Common myeloid progenitor, CD34-positive (primary cell): ENCODE results near the gene CLEC18C.
"Not testable (repeated sequence)": the region's sequence is repeated elsewhere in the genome, so short reads cannot be mapped to it uniquely, and the experiment has no call there.

Experiments
- CTCF ChIA-PET: fragments of 350-600 bp; sonication (Branson Sonifier 250); formaldehyde crosslinking; loops from one replicate; lab custom pipeline; 2021; ENCODE audit warnings: antibody characterized with exemption; lab: Charles Lee
- POLR2A ChIA-PET: fragments of 350-600 bp; sonication (Branson Sonifier 250); formaldehyde crosslinking; loops from one replicate; lab custom pipeline; 2021; ENCODE audit warnings: antibody characterized with exemption; lab: Charles Lee
- DNase-seq, 3 donors: peaks; one replicate each; pipeline versions ENCODE4 v3.0.0 to v3.0.0-alpha.2; 2013
- H3K27ac ChIP-seq, 2 experiments: 1 replicate in 1 of 2; 2 replicates in 1 of 2; pipeline ENCODE4 v1.7.0; 2013; ENCODE audit warnings: inconsistent platforms in 2 of 2, low read length in 2 of 2, mild to moderate bottlenecking in 2 of 2, low read depth in 1 of 2, moderate library complexity in 1 of 2; ENCODE audit not compliant: severe bottlenecking in 2 of 2, insufficient read depth in 1 of 2, poor library complexity in 1 of 2
- H3K27me3 ChIP-seq, 5 experiments: replicated peaks in 2 of 5; 1 replicate in 3 of 5; 2 replicates in 2 of 5; pipeline versions ENCODE4 v1.6.1 to v1.7.0; 2013; ENCODE audit warnings: low read length in 4 of 5, mild to moderate bottlenecking in 2 of 5, moderate library complexity in 2 of 5, inconsistent platforms in 1 of 5; ENCODE audit not compliant: insufficient read depth in 5 of 5, control insufficient read depth in 4 of 5
- H3K36me3 ChIP-seq, 4 experiments: 1 replicate in 2 of 4; 2 replicates in 2 of 4; pipeline versions ENCODE4 v1.6.1 to v1.7.0; 2013; ENCODE audit warnings: low read length in 3 of 4, control low read depth in 1 of 4, mild to moderate bottlenecking in 1 of 4; ENCODE audit not compliant: control insufficient read depth in 4 of 4, insufficient read depth in 4 of 4
- H3K4me1 ChIP-seq, 4 experiments: 1 replicate in 3 of 4; 2 replicates in 1 of 4; pipeline versions ENCODE4 v1.6.1 to v1.7.1; 2013; ENCODE audit warnings: low read length in 3 of 4, mild to moderate bottlenecking in 3 of 4, control low read depth in 1 of 4, inconsistent platforms in 1 of 4, moderate library complexity in 1 of 4; ENCODE audit not compliant: control insufficient read depth in 4 of 4, insufficient read depth in 4 of 4; ENCODE audit errors: control extremely low read depth in 1 of 4
- H3K4me3 ChIP-seq, 7 experiments: 1 replicate in 4 of 7; 2 replicates in 3 of 7; pipeline versions ENCODE4 v1.5.1 to v1.7.0; 2013; ENCODE audit warnings: mild to moderate bottlenecking in 7 of 7, low read length in 6 of 7, moderate library complexity in 6 of 7, inconsistent platforms in 2 of 7, low read depth in 2 of 7, control low read depth in 1 of 7; ENCODE audit not compliant: insufficient read depth in 4 of 7, control insufficient read depth in 1 of 7; ENCODE audit errors: extremely low read depth in 1 of 7
- H3K9me3 ChIP-seq, 5 experiments: 1 replicate in 4 of 5; 2 replicates in 1 of 5; pipeline versions ENCODE4 v1.6.1 to v1.7.1; 2013; ENCODE audit warnings: low read length in 4 of 5, mild to moderate bottlenecking in 2 of 5, inconsistent platforms in 1 of 5, low read depth in 1 of 5, moderate library complexity in 1 of 5; ENCODE audit not compliant: control insufficient read depth in 4 of 5, insufficient read depth in 2 of 5; ENCODE audit errors: control extremely low read depth in 1 of 5
- WGBS: methylation state at CpG from one replicate; pipeline ENCODE4 v1.1.5; 2013; ENCODE audit not compliant: insufficient coverage; 5-methylcytosine and 5-hydroxymethylcytosine counted together

CLEC18C gene

DNA sequence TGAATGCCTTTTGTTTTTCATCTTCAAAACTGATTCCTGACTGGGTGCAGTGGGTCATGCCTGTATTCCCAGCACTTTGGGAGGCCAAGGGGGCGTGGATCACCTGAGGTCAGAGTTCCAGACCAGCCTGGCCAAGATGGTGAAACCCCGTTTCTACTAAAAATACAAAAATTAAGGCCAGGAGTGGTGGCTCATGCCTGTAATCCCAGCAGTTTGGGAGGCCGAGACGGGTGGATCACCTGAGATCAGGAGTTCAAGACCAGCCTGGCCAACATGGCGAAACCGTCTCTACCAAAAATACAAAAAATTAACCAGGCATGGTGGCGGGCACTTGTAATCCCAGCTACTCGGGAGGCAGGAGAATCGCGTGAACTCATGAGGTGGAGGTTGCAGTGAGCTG, 30.8 kb upstream of the CLEC18C start:
- 96% methylated on average over 5 of the region's 10 CpGs for WGBS

DNA sequence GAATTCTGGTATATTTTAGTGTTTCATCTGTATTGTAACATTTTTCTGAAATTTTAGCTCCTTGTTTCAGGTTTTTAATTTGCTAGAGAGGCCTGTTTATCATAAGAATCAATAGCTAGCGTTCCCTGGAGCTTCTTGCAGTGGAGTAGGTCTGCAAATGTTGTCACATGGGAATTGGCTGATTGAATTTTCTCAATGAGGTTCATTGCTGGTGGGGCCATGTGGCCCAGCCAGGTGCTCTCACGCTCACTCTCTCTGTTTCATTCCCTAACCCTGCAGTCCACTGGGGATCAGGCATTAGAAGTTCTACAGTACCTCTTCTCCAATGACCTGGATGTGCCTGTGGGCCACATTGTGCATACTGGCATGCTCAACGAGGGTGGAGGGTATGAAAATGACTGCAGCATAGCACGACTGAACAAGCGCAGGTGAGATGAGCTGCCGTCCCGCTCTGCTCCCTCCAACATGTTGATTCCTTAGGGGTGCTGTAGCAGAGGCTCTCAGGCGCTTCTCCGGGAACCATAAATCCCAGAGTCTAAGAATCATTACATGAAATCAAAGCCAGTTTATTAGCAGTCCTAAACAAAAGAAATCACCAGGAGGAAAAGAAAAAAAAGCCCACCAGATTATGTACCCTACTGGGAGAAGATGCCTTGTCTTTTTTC, 30.2 kb upstream of the CLEC18C start:
- H3K9me3 ChIP-seq, POLR2A ChIA-PET, H3K27ac ChIP-seq, H3K27me3 ChIP-seq, H3K4me1 ChIP-seq, CTCF ChIA-PET, DNase-seq, H3K4me3 ChIP-seq: not testable (repeated sequence)
- peaks cover 0 to 66% (median 14%) of the 10 kb centered on the region in 4 experiments for H3K36me3 ChIP-seq
- 100% methylated on average over 2 of the region's 9 CpGs for WGBS

More for the DNA sequence above, 30.8 kb upstream of the CLEC18C start:
- DNase-seq, H3K27me3 ChIP-seq, H3K27ac ChIP-seq, CTCF ChIA-PET, H3K9me3 ChIP-seq, POLR2A ChIA-PET, H3K4me1 ChIP-seq, H3K4me3 ChIP-seq: not testable (repeated sequence)
- peaks cover 0 to 63% (median 12%) of the 10 kb centered on the region in 4 experiments for H3K36me3 ChIP-seq

DNA sequence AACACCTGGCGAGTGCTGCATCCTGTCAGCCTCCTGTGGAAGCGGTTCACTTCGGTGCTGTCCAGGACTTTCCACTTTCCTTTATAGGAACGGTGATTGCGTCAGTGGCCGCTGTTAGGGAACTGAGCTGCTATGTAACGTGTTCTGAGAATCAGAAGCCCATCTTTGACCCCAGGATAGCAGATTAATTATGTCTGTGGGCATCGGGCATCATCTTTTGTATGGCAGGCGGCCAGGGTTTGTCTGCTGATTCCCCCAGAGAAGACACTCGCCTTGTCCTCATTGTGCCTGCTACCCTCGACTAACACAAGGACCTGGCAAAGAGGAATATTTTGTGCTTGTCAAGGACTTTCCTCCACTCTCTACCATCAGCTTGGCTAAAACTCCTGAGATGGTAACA, 25.7 kb upstream of the CLEC18C start:
- DNase-seq, H3K27ac ChIP-seq, H3K27me3 ChIP-seq, H3K4me1 ChIP-seq, POLR2A ChIA-PET, H3K4me3 ChIP-seq, H3K9me3 ChIP-seq: not testable (repeated sequence)
- CTCF ChIA-PET, result interaction anchor here (1.0 kb wide), 1 partner anchor 119 kb away, joined by 3 read pairs; no protein-coding TSS in a partner anchor
- peaks cover 6 to 69% (median 34%) of the 10 kb centered on the region in 4 experiments for H3K36me3 ChIP-seq
- 87% methylated on average over 7 of the region's 11 CpGs for WGBS

DNA sequence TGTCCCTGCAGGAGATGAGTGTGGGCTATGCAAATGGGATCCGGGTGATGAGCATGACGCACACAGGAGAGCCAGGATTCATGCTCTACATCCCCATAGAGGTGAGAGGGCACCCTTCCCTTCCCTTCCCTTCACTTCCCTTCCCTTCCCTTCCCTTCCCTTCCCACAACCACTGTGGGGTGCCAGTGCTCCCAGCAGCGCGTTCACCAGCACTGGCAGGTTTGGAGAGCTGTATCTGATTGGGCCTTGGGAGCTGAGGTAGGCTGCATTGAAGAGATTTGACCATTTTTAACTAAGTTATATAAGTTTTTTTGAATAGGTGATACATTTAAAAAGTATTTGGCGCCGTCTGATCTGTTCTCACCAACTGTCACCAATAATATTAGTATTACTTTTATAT, 25.1 kb upstream of the CLEC18C start:
- H3K4me1 ChIP-seq, H3K9me3 ChIP-seq, H3K27me3 ChIP-seq, H3K27ac ChIP-seq, H3K4me3 ChIP-seq, DNase-seq, POLR2A ChIA-PET: not testable (repeated sequence)
- 100% methylated on average over 2 of the region's 6 CpGs for WGBS
- H3K36me3 ChIP-seq, result peaks cover 6 to 69% (median 37%) of the 10 kb centered on the region in 4 experiments
- CTCF ChIA-PET, result interaction anchor here (1.0 kb wide), 1 partner anchor 118 kb away, joined by 3 read pairs; no protein-coding TSS in a partner anchor

- H3K4me3 ChIP-seq, H3K4me1 ChIP-seq, H3K9me3 ChIP-seq, H3K27me3 ChIP-seq, DNase-seq, H3K27ac ChIP-seq: not testable (repeated sequence)
- H3K36me3 ChIP-seq, result peaks cover 8 to 70% (median 39%) of the 10 kb centered on the region in 4 experiments
- 97% methylated on average over 6 of the region's 8 CpGs for WGBS
- ChIA-PET POLR2A (interaction anchor here (0.6 kb wide), 1 partner anchor 418 kb away, joined by 3 read pairs; no protein-coding TSS in a partner anchor), CTCF (interaction anchor here (1.4 kb wide), 1 partner anchor 14 kb away, joined by 4 read pairs; no protein-coding TSS in a partner anchor)
These were observed 24.3 kb upstream of the CLEC18C start for GRCh38 chr16:70149296-70149695.

DNA sequence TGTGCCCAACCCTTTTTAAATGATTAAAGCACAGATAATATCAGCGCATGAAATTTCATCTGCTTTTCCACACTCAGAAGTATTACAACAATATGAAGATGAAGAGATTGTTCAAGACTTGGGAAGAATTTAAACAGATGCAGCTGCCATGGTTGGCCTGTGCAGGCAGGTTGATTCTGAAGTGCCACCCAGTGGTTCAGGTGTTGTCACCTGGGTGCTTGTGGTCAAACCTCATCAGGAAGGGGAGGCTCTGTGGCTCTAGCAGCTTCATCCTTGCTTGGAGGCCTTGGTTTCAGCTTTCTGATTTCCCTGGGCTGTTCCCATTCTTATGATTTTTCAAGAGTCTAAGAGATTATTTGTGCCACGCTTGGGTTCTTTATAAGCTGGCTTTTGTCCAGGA, 22.2 kb upstream of the CLEC18C start:
- ChIA-PET POLR2A (no interaction called here), CTCF (interaction anchor here (1.6 to 2.2 kb wide), 2 partner anchors 9 to 14 kb away, joined by 3 to 14 read pairs; no protein-coding TSS in a partner anchor)
- Histone ChIP-seq H3K9me3 (no peaks in the 10 kb centered on the region), H3K36me3 (peaks cover 9 to 77% (median 50%) of the 10 kb centered on the region in 4 experiments), H3K4me1 (no peaks in the 10 kb centered on the region), H3K27ac (no peak overlapping the region), H3K27me3 (no peaks in the 10 kb centered on the region), H3K4me3 (no peak overlapping the region)
- DNase-seq, result no peak
- WGBS, result 91% methylated on average over 2 of the region's 2 CpGs

GRCh38 chr16:70151941-70152509, 21.6 kb upstream of the CLEC18C start:
- Histone ChIP-seq H3K27me3 (no peaks in the 10 kb centered on the region), H3K4me1 (no peaks in the 10 kb centered on the region), H3K27ac (no peak overlapping the region), H3K36me3 (peaks cover 9 to 84% (median 56%) of the 10 kb centered on the region in 4 experiments), H3K9me3 (no peaks in the 10 kb centered on the region), H3K4me3 (no peak overlapping the region)
- DNase-seq, result no peak
- ChIA-PET POLR2A (no interaction called here), CTCF (interaction anchor here (1.6 to 2.2 kb wide), 2 partner anchors 9 to 13 kb away, joined by 3 to 14 read pairs; no protein-coding TSS in a partner anchor)
- 94% methylated on average over 17 of the region's 17 CpGs for WGBS
